Superior temporal gyrus (tissue), 1 donor: ENCODE results near the gene MEX3B.
"Not testable (repeated sequence)": the region's sequence is repeated elsewhere in the genome, so short reads cannot be mapped to it uniquely, and the experiment has no call there.

ENCODE experiments used
- DNase-seq: peaks from one replicate; pipeline ENCODE4 v3.0.0-alpha.2; 2016; ENCODE audit errors: extremely low spot score

Gene MEX3B

GRCh38 chr15:82005239-82005638 is 40.6 kb downstream of the MEX3B start:
- no peak for DNase-seq

- no peak for DNase-seq
These were observed 41.9 kb downstream of the MEX3B start for GRCh38 chr15:82003916-82004315.

GRCh38 chr15:81995081-81995480 is 50.7 kb downstream of the MEX3B start:
- not testable (repeated sequence) for DNase-seq

- DNase-seq = no peak
These were observed 53.3 kb downstream of the MEX3B start for GRCh38 chr15:81992523-81992922.
